HG03378 (cell line): Measurements from ENCODE around the gene TOMT.

ENCODE experiments used
- ATAC-seq: cut with Tn5 transposase; IDR thresholded peaks from one replicate; pipeline ENCODE4 v1.9.1; 2021; ENCODE audit warnings: mild to moderate bottlenecking, moderate library complexity; ENCODE audit not compliant: unreplicated experiment

TOMT gene

GRCh38 chr11:72105888-72106287 lies at the start of gene TOMT:
Gene TOMT, plus strand, starts transcription at chr11:72105924. Its CDS starts 28 bp downstream, at chr11:72105952.
- no peak for ATAC-seq

DNA sequence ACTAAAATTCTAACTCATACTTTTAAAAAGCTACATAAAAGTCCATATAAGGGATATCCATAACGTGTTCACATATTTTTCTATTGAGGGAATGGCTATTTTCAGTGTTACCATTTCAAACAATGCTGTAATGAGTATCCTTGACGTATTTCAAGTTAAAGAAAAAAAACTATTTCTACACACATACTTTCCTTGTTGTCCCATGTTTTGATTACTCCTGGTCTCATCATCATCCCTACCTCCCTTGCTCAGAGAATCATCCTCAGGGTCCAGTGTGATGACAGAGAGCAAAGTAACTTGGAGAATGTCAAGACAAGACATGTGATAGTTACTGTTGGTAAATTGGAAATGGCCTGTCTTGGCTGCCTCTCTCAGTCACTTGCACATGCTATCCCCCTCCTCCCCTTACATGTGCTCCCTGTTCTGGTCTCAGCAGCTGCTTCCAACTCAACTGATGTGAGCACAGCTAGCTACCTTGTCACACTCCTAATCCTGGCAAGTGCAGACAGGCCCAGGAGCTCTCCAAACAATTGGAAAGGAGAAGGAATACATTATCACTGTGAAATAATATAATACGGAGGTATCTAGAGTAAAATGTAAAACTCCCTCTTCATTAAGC lies 47.2 kb upstream of the TOMT start:
- no peak for ATAC-seq

GRCh38 chr11:72061739-72062396 lies 43.9 kb upstream of the TOMT start:
- no peak for ATAC-seq

GRCh38 chr11:72066855-72067254 lies 38.9 kb upstream of the TOMT start:
- no peak for ATAC-seq

GRCh38 chr11:72067266-72067665 lies 38.5 kb upstream of the TOMT start:
- no peak for ATAC-seq

- no peak for ATAC-seq
These were observed 38.0 kb upstream of the TOMT start for GRCh38 chr11:72067676-72068075.

- ATAC-seq, result no peak
These were observed 36.5 kb upstream of the TOMT start for GRCh38 chr11:72069200-72069599.

- ATAC-seq, result peak; percentile 45
These were observed 35.9 kb upstream of the TOMT start for GRCh38 chr11:72069787-72070251.

DNA sequence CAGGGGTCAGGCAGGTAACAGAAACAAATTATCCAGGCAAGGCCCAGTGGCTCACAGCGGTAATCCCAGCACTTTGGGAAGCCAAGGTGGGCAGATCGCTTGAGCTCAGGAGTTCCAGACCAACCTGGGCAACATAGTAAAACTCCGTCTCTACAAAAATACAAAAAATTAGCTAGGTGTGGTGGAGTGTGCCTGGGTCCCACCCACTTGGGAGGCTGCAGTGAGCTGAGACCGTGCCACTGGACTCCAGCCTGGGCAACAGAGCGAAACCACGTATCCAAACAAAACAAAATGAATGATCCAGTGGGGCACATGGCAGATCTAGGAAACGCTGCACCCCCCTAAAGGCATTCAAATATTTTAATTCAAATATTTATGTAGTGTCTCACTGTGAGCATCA lies 35.2 kb upstream of the TOMT start:
- no peak for ATAC-seq

GRCh38 chr11:72072348-72072747 lies 33.4 kb upstream of the TOMT start:
- ATAC-seq, result no peak

GRCh38 chr11:72075109-72075508 lies 30.6 kb upstream of the TOMT start:
- no peak for ATAC-seq

DNA sequence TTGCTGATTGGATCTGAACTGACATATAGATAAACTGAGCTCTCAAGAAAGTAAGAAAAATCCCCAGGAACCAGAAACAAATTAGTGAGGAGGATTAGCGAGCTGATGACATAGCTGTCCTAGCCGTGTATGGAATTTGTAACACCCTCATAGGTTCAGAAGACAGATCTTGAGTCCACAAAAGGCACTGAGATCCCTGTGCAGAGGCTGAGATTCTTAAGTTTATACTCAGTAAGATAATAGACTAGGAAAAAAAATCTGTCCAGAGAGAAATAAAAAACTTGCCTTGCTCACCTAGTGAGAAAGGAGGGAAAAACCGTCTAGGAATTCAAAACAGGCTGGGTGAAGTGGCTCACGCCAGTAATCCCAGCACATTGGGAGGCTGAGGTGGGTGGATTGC lies 30.0 kb upstream of the TOMT start:
- ATAC-seq, result no peak

DNA sequence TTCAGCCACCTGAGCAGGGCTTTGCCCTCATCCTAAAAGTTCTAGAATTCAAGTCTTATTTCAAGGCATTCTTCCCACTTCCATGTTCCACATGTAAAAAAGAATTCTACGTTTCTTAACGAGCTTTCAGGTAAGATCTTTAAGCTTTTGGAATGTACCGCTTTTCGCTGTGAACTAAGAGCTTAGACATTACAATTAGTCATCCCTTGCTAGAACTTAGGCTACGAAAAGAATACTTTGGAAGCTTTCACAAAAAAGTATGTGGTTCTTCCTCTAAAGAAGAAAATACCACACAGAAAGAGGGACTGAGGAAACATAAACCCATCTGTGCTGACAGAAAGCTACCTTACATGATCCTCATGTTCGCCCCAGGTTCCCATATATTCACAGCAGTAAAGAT lies 27.2 kb upstream of the TOMT start:
- ATAC-seq, result no peak

DNA sequence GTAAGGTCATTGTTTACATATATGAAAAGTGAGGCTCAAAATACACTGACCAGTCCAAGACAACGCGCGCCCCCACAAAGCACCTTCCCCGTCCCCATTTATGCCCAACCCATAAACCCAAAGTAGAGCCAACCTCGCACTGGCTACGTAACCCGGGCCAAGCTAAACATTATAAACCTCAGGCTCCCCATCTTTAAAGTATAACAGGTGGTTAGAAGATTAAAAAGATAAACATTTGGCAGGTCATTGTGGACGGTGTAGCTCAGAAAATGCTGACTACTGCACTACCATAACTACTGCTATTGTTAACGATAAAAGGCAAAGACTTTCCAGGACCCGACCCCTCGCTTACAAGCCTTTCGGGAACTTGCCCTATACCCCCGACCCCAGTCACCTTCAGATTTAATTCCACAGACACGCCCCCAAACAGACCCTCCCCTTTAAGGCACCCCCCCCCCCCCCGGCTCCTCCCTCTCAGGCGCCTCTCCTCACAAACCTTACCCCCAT lies 25.9 kb upstream of the TOMT start:
- no peak for ATAC-seq

- ATAC-seq, result peak; percentile 93
These were observed 25.2 kb upstream of the TOMT start, which contains the start of the genes LRRC51 and NUMA1 for GRCh38 chr11:72080326-72081183. Gene LRRC51, plus strand, starts transcription at chr11:72080850. Its CDS starts 8,234 bp downstream, at chr11:72089084. Gene NUMA1, minus strand, starts transcription at chr11:72080542. Its CDS starts 44,599 bp downstream, at chr11:72035943.

DNA sequence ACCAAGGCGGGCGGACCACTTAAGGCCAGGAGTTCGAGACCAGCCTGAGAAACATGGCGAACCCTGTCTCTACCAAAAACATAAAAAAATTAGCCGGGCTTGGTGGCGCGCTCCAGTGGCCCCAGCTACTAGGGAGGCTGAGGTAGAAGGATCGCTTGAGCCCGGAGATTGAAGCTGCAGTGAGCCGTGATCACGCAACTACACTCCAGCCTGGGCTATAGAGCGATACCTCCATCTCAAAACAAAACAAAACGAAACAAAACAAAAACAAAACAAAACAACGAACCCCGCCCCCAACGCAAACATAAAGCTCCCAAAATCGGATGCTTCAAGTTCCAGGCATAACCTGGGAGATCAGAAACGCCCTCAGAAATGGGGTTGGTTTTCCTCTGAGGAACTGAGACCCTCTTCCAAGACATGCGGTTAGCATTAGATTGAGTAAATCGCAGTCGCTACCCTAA lies 24.5 kb upstream of the TOMT start:
- ATAC-seq, result no peak

GRCh38 chr11:72081821-72082453 lies 23.8 kb upstream of the TOMT start:
- ATAC-seq, result no peak

- no peak for ATAC-seq
These were observed 22.3 kb upstream of the TOMT start for GRCh38 chr11:72083414-72083813.

- no peak for ATAC-seq
These were observed 21.6 kb upstream of the TOMT start for GRCh38 chr11:72084076-72084475.

DNA sequence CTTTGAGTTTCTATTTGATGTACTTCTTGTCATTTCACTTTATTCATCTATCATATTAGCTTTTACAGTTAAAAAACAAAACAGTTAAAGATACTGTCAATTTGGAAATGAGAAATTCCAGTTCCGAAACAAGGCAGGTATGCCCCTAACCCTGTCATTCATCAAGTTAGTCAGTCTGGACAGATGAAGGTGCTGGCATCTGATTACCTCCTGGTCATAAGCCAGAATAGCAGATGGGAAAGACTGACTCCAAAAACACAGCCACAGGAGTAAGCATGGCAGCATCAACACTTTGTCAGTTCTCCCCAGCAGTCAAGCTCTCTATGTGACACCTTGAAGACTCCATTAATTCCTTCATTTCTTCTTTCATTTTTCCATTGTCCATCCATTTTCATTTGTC lies 20.8 kb upstream of the TOMT start:
- no peak for ATAC-seq
